K562 (cell line): ENCODE results near the gene SLC27A6. TPM values are rescaled to one million over a fixed set of nuclear protein-coding genes. Genes with fewer than 3 reads are reported as not detected.
A peak's percentile ranks its signal among the peaks of the same experiment; 100 is the strongest.

Experiments used
- ATAC-seq: fragments of 200-7000 bp; cut with Tn5 transposase; 3 replicates; pipeline ENCODE4 v1.9.1; 2020; ENCODE audit warnings: moderate library complexity
- BruUV-seq: library from RNA; stranded (reverse); fragments of 400-500 nt; replicated peaks from 2 replicates; lab custom pipeline; 2021; lab: Mats Ljungman, UMichigan
- CTCF ChIA-PET: fragments of 300-600 bp; formaldehyde crosslinking; extraction: SDS; loops from one replicate; lab custom pipeline; 2021; ENCODE audit warnings: low intra/inter-chr PET ratio; lab: Yijun Ruan, JAX
- POLR2A ChIA-PET: fragments of 300-600, 350-650 bp; sonication (Branson Sonifier 250); formaldehyde crosslinking; extraction: SDS; loops from one replicate; lab custom pipeline; 2021; ENCODE audit warnings: antibody characterized with exemption, inconsistent platforms; lab: Yijun Ruan, JAX
- DNase-seq, 4 experiments: peaks; one replicate each; pipeline versions ENCODE4 v3.0.0 to v3.0.0-alpha.2; 2011 to 2018; ENCODE audit warnings: low spot score in 3 of 4, mixed read lengths in 3 of 4; ENCODE audit errors: extremely low read depth in 1 of 4
- FAIRE-seq: peaks from 2 replicates; lab custom pipeline; 2011; peaks lifted over from hg19 to GRCh38; lab: Jason Lieb, UNC
- H2AFZ ChIP-seq: 2 replicates; pipeline ENCODE4 v1.6.0; 2011; ENCODE audit warnings: low read depth, low read length, control low read depth, inconsistent platforms
- H3K27ac ChIP-seq: fragments of 200-600 bp; 3 replicates; pipeline ENCODE4 v1.8.0; 2011; ENCODE audit warnings: low read depth, mild to moderate bottlenecking, control low read depth, inconsistent platforms, low read length, moderate library complexity, mixed read lengths; ENCODE audit errors: extremely low read depth
- H3K27me3 ChIP-seq, 2 experiments: fragments of 300-600 bp in 1 of 2; 2 replicates in 1 of 2; 3 replicates in 1 of 2; pipeline versions ENCODE4 v1.6.0 to v1.8.0; 2011; ENCODE audit warnings: inconsistent platforms in 2 of 2, low read length in 2 of 2, mild to moderate bottlenecking in 1 of 2, mixed read lengths in 1 of 2, moderate library complexity in 1 of 2; ENCODE audit not compliant: control insufficient read depth in 2 of 2, insufficient read depth in 2 of 2
- H3K36me3 ChIP-seq: fragments of 300-600 bp; 3 replicates; pipeline ENCODE4 v1.8.0; 2011; ENCODE audit warnings: mild to moderate bottlenecking, low read length, inconsistent platforms; ENCODE audit not compliant: control insufficient read depth, insufficient read depth
- H3K4me1 ChIP-seq, 2 experiments: fragments of 200-600 bp in 1 of 2; replicated peaks in 1 of 2; 2 replicates in 1 of 2; 3 replicates in 1 of 2; pipeline versions ENCODE4 v1.5.1 to v1.8.0; 2011; ENCODE audit warnings: inconsistent platforms in 2 of 2, low read length in 2 of 2, mild to moderate bottlenecking in 1 of 2, mixed read lengths in 1 of 2, moderate library complexity in 1 of 2; ENCODE audit not compliant: control insufficient read depth in 2 of 2, insufficient read depth in 2 of 2
- H3K4me2 ChIP-seq: 2 replicates; pipeline ENCODE4 v1.6.1; 2011; ENCODE audit warnings: low read length, control low read depth, inconsistent platforms, mixed read lengths; ENCODE audit not compliant: insufficient read depth
- H3K4me3 ChIP-seq: fragments of 200-600 bp; sonication (generic), shearing (Covaris generic); 2 replicates; pipeline ENCODE4 v1.5.1; 2016; ENCODE audit warnings: control low read depth, inconsistent platforms
- H3K79me2 ChIP-seq: fragments of 200-600 bp; 3 replicates; pipeline ENCODE4 v1.8.0; 2011; ENCODE audit warnings: low read length, inconsistent platforms; ENCODE audit not compliant: control insufficient read depth, insufficient read depth
- H3K9ac ChIP-seq, 2 experiments: 2 replicates each; pipeline versions ENCODE4 v1.6.0 to v1.6.1; 2011; ENCODE audit warnings: low read depth in 2 of 2, low read length in 2 of 2, control low read depth in 1 of 2, inconsistent platforms in 1 of 2, mild to moderate bottlenecking in 1 of 2, mixed read lengths in 1 of 2; ENCODE audit not compliant: insufficient read depth in 1 of 2
- H3K9me1 ChIP-seq: one replicate; pipeline ENCODE4 v1.6.0; 2011; ENCODE audit warnings: inconsistent platforms, mild to moderate bottlenecking, low read length, moderate library complexity; ENCODE audit not compliant: control insufficient read depth, insufficient read depth
- H3K9me3 ChIP-seq: replicated peaks from 2 replicates; pipeline ENCODE4 v1.5.1; 2011; ENCODE audit warnings: low read depth, low read length, inconsistent platforms; ENCODE audit not compliant: control insufficient read depth, insufficient read depth
- H4K20me1 ChIP-seq: replicated peaks from 2 replicates; pipeline ENCODE4 v1.6.1; 2011; ENCODE audit warnings: low read length, inconsistent platforms, mixed read lengths; ENCODE audit not compliant: control insufficient read depth, insufficient read depth
- POLR2H ChIP-seq: IDR thresholded peaks from 2 replicates; pipeline ENCODE4 v1.6.1; 2016; ENCODE audit warnings: missing genetic modification characterization, low read depth, mild to moderate bottlenecking, control low read depth, missing compliant biosample characterization, moderate library complexity
- ZNF644 ChIP-seq: fragments of 200-800 bp; sonication (Bioruptor generic); IDR thresholded peaks from 2 replicates; pipeline ENCODE4 v1.6.1; 2016; ENCODE audit warnings: low read depth, missing genetic modification characterization, missing compliant biosample characterization
- WGBS: fragments of 100-300 bp; shearing (Covaris generic); methylation state at CpG from one replicate; pipeline ENCODE4 v1.1.6; 2016; ENCODE audit warnings: low coverage, mixed read lengths; ENCODE audit not compliant: insufficient coverage; ENCODE audit errors: missing lambda C conversion rate; 5-methylcytosine and 5-hydroxymethylcytosine counted together
- in situ Hi-C: fragments of 300-500 bp; cut with MboI; formaldehyde crosslinking; loops from 4 replicates; pipeline ENCODE4 v1.15.0; 2018; ENCODE audit warnings: inconsistent platforms, mixed read lengths
- intact Hi-C: fragments of 100-400 bp; cut with micrococcal nuclease; formaldehyde crosslinking; loops from 2 replicates; pipeline ENCODE4 v1.14.2; 2022
- polyA plus RNA-seq, 8 experiments: library from polyadenylated mRNA; depleted of rRNA in 4 of 8; stranded (reverse) in 5 of 8; unstranded in 3 of 8; fragments of >200 nt; fragmentation: Nextera tagmentation in 2 of 8; fragmentation: Illumina TruSeq in 1 of 8; extraction: Ambion mirVana in 2 of 8; extraction: Trizol in 1 of 8; gene quantifications; 2 replicates each; pipeline versions ENCODE4 v1.2.1 to v1.2.3, GENCODE V29; 2011 to 2014; ENCODE audit warnings: inconsistent platforms in 1 of 8, missing spikeins in 1 of 8
- total RNA-seq, 7 experiments: library from RNA; depleted of rRNA in 6 of 7; stranded (reverse); fragments of >200 nt in 6 of 7; fragmentation: Illumina TruSeq in 2 of 7; extraction: Trizol in 2 of 7; gene quantifications; 2 replicates each; pipeline versions ENCODE4 v1.2.1 to v1.2.3, GENCODE V29; 2011 to 2021; ENCODE audit warnings: low replicate concordance in 1 of 7
- TF ChIP-seq, protein P1 (sequence below): fragments of 250-450 bp; sonication (Bioruptor Pico); IDR thresholded peaks from 2 replicates; pipeline ENCODE4 v1.5.0; 2021; ENCODE audit warnings: mild to moderate bottlenecking, moderate library complexity
- TF ChIP-seq, protein P2 (sequence below): fragments of 450-650 bp; IDR thresholded peaks from 2 replicates; pipeline ENCODE4 v1.6.1; 2016; ENCODE audit warnings: mild to moderate bottlenecking, moderate library complexity

Gene SLC27A6
- total and polyA plus RNA-seq, 9 of the 15 experiments (the other 6 are each of a cell fraction or from before 2014, with no cell fraction given), result 0.56 to 1.9 (median 1.2) TPM

DNA sequence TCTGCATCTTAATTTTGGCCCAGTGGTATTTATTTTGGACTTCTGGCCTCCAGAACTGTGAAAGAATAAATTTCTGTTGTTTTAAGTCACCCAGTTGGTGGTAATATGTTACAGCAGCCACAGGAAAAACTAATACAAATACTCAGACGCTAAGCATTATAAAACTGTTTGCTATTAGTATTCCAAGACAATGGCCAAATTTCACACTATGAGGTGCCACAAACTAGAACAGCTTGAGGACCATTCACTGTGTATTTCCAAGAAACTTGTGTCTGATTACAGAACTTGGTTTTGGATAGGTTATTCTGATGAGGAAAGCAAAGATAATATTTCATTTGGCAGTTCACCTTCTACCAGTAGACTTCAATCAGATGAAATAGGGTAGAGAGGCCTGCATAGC, 113.0 kb downstream of the SLC27A6 start:
- ATAC-seq (no peak), DNase-seq (no peak), FAIRE-seq (no peak)
- Histone ChIP-seq H3K79me2 (no peaks in the 10 kb centered on the region), H3K9ac (no peak overlapping the region), H3K4me1 (peaks cover 11 to 46% of the 10 kb centered on the region in 2 experiments; a peak in 4 of 5 replicates), H4K20me1 (no peaks in the 10 kb centered on the region), H3K36me3 (no peaks in the 10 kb centered on the region), H3K4me3 (no peak overlapping the region), H3K27me3 (no peaks in the 10 kb centered on the region), H3K9me3 (no peaks in the 10 kb centered on the region), H2AFZ (peak overlapping the region; percentile 89), H3K27ac (peak overlapping the region; percentile 60; the same call in 1 of the 3 replicates), H3K9me1 (no peaks in the 10 kb centered on the region), H3K4me2 (peak overlapping the region; percentile 8; the same call in 1 of the 2 replicates)
- no TSS peak for BruUV-seq
- TF ChIP-seq, protein P1, sequence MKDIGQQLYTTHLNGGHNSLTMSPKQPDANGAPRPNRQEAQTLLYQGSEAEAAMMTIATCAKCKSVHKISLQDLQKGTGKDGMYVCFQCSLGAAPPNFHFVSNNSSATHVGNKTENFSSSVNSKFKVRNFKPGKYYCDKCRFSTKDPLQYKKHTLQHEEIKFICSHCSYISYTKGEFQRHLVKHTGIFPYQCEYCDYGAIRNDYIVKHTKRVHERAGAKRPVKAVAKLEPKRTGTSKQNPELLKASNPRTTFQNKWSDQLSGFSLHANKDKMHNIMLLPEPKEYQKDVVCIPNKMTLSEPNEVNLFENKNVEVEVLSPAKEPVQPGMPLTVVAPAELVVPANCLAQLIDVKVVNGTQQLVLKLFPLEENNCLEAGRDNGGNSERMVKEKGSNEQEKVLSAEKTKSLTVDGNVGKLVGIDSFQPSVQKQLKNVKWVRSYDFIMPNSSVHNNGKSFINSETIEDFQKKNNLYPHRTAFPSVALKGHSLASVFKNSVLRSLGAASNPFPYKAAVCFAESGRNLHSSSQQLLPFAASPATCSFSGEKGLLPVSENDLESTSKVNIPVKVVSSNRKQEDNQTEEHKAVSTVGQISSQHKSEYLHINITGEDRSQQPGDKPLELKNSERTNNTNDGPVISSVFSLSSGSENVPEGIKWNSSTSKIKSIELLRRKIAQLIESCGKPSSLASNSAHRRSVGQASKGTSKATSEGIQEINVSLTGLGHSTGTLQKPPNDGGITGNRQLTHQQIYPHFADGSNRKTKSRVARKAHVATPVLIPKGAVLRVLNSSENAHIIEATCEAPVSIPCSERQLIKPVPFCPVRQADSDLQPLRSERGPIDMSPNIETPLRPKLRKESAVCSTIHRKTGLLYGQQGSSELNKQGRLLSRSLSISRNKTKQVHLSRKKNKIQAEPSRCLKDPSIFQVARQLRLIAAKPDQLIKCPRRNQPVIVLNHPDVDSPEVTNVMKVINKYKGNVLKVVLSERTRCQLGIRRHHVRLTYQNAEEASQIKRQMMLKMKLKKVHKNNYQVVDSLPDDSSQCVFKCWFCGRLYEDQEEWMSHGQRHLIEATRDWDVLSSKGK (CRISPR knock-in tag), result no peak
- TF ChIP-seq, protein P2, sequence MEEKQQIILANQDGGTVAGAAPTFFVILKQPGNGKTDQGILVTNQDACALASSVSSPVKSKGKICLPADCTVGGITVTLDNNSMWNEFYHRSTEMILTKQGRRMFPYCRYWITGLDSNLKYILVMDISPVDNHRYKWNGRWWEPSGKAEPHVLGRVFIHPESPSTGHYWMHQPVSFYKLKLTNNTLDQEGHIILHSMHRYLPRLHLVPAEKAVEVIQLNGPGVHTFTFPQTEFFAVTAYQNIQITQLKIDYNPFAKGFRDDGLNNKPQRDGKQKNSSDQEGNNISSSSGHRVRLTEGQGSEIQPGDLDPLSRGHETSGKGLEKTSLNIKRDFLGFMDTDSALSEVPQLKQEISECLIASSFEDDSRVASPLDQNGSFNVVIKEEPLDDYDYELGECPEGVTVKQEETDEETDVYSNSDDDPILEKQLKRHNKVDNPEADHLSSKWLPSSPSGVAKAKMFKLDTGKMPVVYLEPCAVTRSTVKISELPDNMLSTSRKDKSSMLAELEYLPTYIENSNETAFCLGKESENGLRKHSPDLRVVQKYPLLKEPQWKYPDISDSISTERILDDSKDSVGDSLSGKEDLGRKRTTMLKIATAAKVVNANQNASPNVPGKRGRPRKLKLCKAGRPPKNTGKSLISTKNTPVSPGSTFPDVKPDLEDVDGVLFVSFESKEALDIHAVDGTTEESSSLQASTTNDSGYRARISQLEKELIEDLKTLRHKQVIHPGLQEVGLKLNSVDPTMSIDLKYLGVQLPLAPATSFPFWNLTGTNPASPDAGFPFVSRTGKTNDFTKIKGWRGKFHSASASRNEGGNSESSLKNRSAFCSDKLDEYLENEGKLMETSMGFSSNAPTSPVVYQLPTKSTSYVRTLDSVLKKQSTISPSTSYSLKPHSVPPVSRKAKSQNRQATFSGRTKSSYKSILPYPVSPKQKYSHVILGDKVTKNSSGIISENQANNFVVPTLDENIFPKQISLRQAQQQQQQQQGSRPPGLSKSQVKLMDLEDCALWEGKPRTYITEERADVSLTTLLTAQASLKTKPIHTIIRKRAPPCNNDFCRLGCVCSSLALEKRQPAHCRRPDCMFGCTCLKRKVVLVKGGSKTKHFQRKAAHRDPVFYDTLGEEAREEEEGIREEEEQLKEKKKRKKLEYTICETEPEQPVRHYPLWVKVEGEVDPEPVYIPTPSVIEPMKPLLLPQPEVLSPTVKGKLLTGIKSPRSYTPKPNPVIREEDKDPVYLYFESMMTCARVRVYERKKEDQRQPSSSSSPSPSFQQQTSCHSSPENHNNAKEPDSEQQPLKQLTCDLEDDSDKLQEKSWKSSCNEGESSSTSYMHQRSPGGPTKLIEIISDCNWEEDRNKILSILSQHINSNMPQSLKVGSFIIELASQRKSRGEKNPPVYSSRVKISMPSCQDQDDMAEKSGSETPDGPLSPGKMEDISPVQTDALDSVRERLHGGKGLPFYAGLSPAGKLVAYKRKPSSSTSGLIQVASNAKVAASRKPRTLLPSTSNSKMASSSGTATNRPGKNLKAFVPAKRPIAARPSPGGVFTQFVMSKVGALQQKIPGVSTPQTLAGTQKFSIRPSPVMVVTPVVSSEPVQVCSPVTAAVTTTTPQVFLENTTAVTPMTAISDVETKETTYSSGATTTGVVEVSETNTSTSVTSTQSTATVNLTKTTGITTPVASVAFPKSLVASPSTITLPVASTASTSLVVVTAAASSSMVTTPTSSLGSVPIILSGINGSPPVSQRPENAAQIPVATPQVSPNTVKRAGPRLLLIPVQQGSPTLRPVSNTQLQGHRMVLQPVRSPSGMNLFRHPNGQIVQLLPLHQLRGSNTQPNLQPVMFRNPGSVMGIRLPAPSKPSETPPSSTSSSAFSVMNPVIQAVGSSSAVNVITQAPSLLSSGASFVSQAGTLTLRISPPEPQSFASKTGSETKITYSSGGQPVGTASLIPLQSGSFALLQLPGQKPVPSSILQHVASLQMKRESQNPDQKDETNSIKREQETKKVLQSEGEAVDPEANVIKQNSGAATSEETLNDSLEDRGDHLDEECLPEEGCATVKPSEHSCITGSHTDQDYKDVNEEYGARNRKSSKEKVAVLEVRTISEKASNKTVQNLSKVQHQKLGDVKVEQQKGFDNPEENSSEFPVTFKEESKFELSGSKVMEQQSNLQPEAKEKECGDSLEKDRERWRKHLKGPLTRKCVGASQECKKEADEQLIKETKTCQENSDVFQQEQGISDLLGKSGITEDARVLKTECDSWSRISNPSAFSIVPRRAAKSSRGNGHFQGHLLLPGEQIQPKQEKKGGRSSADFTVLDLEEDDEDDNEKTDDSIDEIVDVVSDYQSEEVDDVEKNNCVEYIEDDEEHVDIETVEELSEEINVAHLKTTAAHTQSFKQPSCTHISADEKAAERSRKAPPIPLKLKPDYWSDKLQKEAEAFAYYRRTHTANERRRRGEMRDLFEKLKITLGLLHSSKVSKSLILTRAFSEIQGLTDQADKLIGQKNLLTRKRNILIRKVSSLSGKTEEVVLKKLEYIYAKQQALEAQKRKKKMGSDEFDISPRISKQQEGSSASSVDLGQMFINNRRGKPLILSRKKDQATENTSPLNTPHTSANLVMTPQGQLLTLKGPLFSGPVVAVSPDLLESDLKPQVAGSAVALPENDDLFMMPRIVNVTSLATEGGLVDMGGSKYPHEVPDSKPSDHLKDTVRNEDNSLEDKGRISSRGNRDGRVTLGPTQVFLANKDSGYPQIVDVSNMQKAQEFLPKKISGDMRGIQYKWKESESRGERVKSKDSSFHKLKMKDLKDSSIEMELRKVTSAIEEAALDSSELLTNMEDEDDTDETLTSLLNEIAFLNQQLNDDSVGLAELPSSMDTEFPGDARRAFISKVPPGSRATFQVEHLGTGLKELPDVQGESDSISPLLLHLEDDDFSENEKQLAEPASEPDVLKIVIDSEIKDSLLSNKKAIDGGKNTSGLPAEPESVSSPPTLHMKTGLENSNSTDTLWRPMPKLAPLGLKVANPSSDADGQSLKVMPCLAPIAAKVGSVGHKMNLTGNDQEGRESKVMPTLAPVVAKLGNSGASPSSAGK, result no peak
- TF ChIP-seq POLR2H (tag) (no peak), ZNF644 (tag) (0 out of 2 replicates have a peak, but pooled peaks have one; percentile 63)
- CTCF ChIA-PET, result no interaction called here
- 7% methylated on average over 1 of the region's 1 CpG for WGBS
- intact Hi-C loops, result loop anchor here (2.0 kb wide), 1 partner anchor 17 kb away; the partner anchor contains the start of gene ISOC1
- POLR2A ChIA-PET, result interaction anchor here (0.6 kb wide), 1 partner anchor 1352 kb away, joined by 3 read pairs; no protein-coding TSS in a partner anchor
- in situ Hi-C loops, result loop anchor here (5.0 to 25.0 kb wide), 2 partner anchors 96 to 1541 kb away; no protein-coding TSS in a partner anchor
